ENCODE results near the gene EML2.
"Not testable (repeated sequence)": the region's sequence is repeated elsewhere in the genome, so short reads cannot be mapped to it uniquely, and the experiment has no call there.

Gene EML2

GRCh38 chr19:45640849-45641273 lies 1.7 kb upstream of the EML2 start:
- no peaks in the 10 kb centered on the region for H3K9me3 Mint-ChIP-seq
- DNase-seq: peak; percentile 73
- H3K4me3 Mint-ChIP-seq: peak overlapping the region; percentile 98
- H3K4me1 Mint-ChIP-seq: peaks cover 45% of the 10 kb centered on the region
- H3K27ac Mint-ChIP-seq: peak overlapping the region; percentile 99
- peaks cover 27% of the 10 kb centered on the region for H3K36me3 Mint-ChIP-seq (ENCODE audit: low read depth)
- ATAC-seq: no peak
- peaks cover 3% of the 10 kb centered on the region for H3K27me3 Mint-ChIP-seq

- DNase-seq (no peak), ATAC-seq (no peak)
- Mint-ChIP-seq H3K27ac (no peak overlapping the region), H3K36me3 (ENCODE audit: low read depth) (peaks cover 30% of the 10 kb centered on the region), H3K27me3 (no peaks in the 10 kb centered on the region), H3K4me1 (peaks cover 32% of the 10 kb centered on the region), H3K4me3 (peak overlapping the region; percentile 93), H3K9me3 (no peaks in the 10 kb centered on the region)
Observed at GRCh38 chr19:45637890-45638667, 1.1 kb downstream of the EML2 start.

- Mint-ChIP-seq H3K9me3 (no peaks in the 10 kb centered on the region), H3K4me3 (no peak overlapping the region), H3K36me3 (ENCODE audit: low read depth) (peaks cover 32% of the 10 kb centered on the region), H3K27me3 (no peaks in the 10 kb centered on the region), H3K27ac (no peak overlapping the region), H3K4me1 (peaks cover 33% of the 10 kb centered on the region)
- DNase-seq (no peak), ATAC-seq (no peak)
Observed at GRCh38 chr19:45636902-45637301, 2.3 kb downstream of the EML2 start.

GRCh38 chr19:45636275-45636674 lies 2.9 kb downstream of the EML2 start:
- no peak for ATAC-seq
- Mint-ChIP-seq H3K4me1 (peaks cover 30% of the 10 kb centered on the region), H3K36me3 (ENCODE audit: low read depth) (peaks cover 29% of the 10 kb centered on the region), H3K27ac (no peak overlapping the region), H3K27me3 (no peaks in the 10 kb centered on the region), H3K4me3 (no peak overlapping the region), H3K9me3 (no peaks in the 10 kb centered on the region)
- DNase-seq: no peak

- Mint-ChIP-seq H3K36me3 (ENCODE audit: low read depth) (peaks cover 27% of the 10 kb centered on the region), H3K27me3 (no peaks in the 10 kb centered on the region), H3K27ac (peak overlapping the region; percentile 67), H3K4me3 (no peak overlapping the region), H3K4me1 (peaks cover 21% of the 10 kb centered on the region), H3K9me3 (no peaks in the 10 kb centered on the region)
- DNase-seq (peak; percentile 71), ATAC-seq (peak; percentile 51)
Observed at GRCh38 chr19:45632468-45633196, 6.6 kb downstream of the EML2 start.

GRCh38 chr19:45630463-45630862 lies 8.7 kb downstream of the EML2 start:
- peak overlapping the region; percentile 70 for H3K27ac Mint-ChIP-seq
- no peaks in the 10 kb centered on the region for H3K27me3 Mint-ChIP-seq
- no peak overlapping the region for H3K4me3 Mint-ChIP-seq
- ATAC-seq (peak; percentile 94), DNase-seq (no peak)
- peaks cover 20% of the 10 kb centered on the region for H3K4me1 Mint-ChIP-seq
- H3K36me3 Mint-ChIP-seq (ENCODE audit: low read depth): peaks cover 32% of the 10 kb centered on the region
- H3K9me3 Mint-ChIP-seq: no peaks in the 10 kb centered on the region

GRCh38 chr19:45629704-45630103 lies 9.5 kb downstream of the EML2 start:
- H3K4me3 Mint-ChIP-seq: no peak overlapping the region
- H3K36me3 Mint-ChIP-seq (ENCODE audit: low read depth): peaks cover 35% of the 10 kb centered on the region
- no peaks in the 10 kb centered on the region for H3K27me3 Mint-ChIP-seq
- DNase-seq (no peak), ATAC-seq (no peak)
- peak overlapping the region; percentile 65 for H3K27ac Mint-ChIP-seq
- H3K4me1 Mint-ChIP-seq: peaks cover 28% of the 10 kb centered on the region
- no peaks in the 10 kb centered on the region for H3K9me3 Mint-ChIP-seq

- H3K27me3 Mint-ChIP-seq, DNase-seq, H3K4me3 Mint-ChIP-seq, ATAC-seq, H3K27ac Mint-ChIP-seq, H3K9me3 Mint-ChIP-seq: not testable (repeated sequence)
- peaks cover 37% of the 10 kb centered on the region for H3K4me1 Mint-ChIP-seq
- H3K36me3 Mint-ChIP-seq (ENCODE audit: low read depth): peaks cover 46% of the 10 kb centered on the region
Observed at GRCh38 chr19:45628219-45628618, 11.0 kb downstream of the EML2 start.

GRCh38 chr19:45623984-45624383 lies 15.2 kb downstream of the EML2 start:
- ATAC-seq (no peak), DNase-seq (no peak)
- Mint-ChIP-seq H3K27me3 (no peaks in the 10 kb centered on the region), H3K9me3 (no peaks in the 10 kb centered on the region), H3K27ac (peak overlapping the region; percentile 31), H3K4me3 (no peak overlapping the region), H3K36me3 (ENCODE audit: low read depth) (peaks cover 44% of the 10 kb centered on the region), H3K4me1 (peaks cover 19% of the 10 kb centered on the region)

- Mint-ChIP-seq H3K27me3 (no peaks in the 10 kb centered on the region), H3K9me3 (no peaks in the 10 kb centered on the region), H3K4me3 (no peak overlapping the region), H3K36me3 (ENCODE audit: low read depth) (peaks cover 43% of the 10 kb centered on the region), H3K4me1 (peaks cover 19% of the 10 kb centered on the region), H3K27ac (no peak overlapping the region)
- ATAC-seq (no peak), DNase-seq (no peak)
Observed at GRCh38 chr19:45621976-45622503, 17.2 kb downstream of the EML2 start.

GRCh38 chr19:45621389-45621788 lies 17.8 kb downstream of the EML2 start:
- no peaks in the 10 kb centered on the region for H3K9me3 Mint-ChIP-seq
- peaks cover 19% of the 10 kb centered on the region for H3K4me1 Mint-ChIP-seq
- H3K36me3 Mint-ChIP-seq (ENCODE audit: low read depth): peaks cover 45% of the 10 kb centered on the region
- no peaks in the 10 kb centered on the region for H3K27me3 Mint-ChIP-seq
- H3K27ac Mint-ChIP-seq: no peak overlapping the region
- ATAC-seq (peak; percentile 25), DNase-seq (no peak)
- H3K4me3 Mint-ChIP-seq: no peak overlapping the region

- peaks cover 21% of the 10 kb centered on the region for H3K4me1 Mint-ChIP-seq
- H3K36me3 Mint-ChIP-seq (ENCODE audit: low read depth): peaks cover 51% of the 10 kb centered on the region
- H3K4me3 Mint-ChIP-seq: no peak overlapping the region
- H3K27ac Mint-ChIP-seq: no peak overlapping the region
- DNase-seq: no peak
- H3K9me3 Mint-ChIP-seq: no peaks in the 10 kb centered on the region
- ATAC-seq: no peak
- H3K27me3 Mint-ChIP-seq: no peaks in the 10 kb centered on the region
Observed at GRCh38 chr19:45616704-45617017, 22.5 kb downstream of the EML2 start.

- no peaks in the 10 kb centered on the region for H3K9me3 Mint-ChIP-seq
- H3K27me3 Mint-ChIP-seq: no peaks in the 10 kb centered on the region
- peaks cover 54% of the 10 kb centered on the region for H3K36me3 Mint-ChIP-seq (ENCODE audit: low read depth)
- DNase-seq (peak; percentile 83), ATAC-seq (peak; percentile 56)
- peak overlapping the region; percentile 52 for H3K27ac Mint-ChIP-seq
- H3K4me1 Mint-ChIP-seq: peaks cover 21% of the 10 kb centered on the region
- H3K4me3 Mint-ChIP-seq: no peak overlapping the region
Observed at GRCh38 chr19:45615795-45616703, 23.1 kb downstream of the EML2 start.

- H3K4me1 Mint-ChIP-seq: peaks cover 21% of the 10 kb centered on the region
- H3K36me3 Mint-ChIP-seq (ENCODE audit: low read depth): peaks cover 57% of the 10 kb centered on the region
- DNase-seq, H3K9me3 Mint-ChIP-seq, H3K27ac Mint-ChIP-seq, H3K4me3 Mint-ChIP-seq, ATAC-seq, H3K27me3 Mint-ChIP-seq: not testable (repeated sequence)
Observed at GRCh38 chr19:45615056-45615455, 24.1 kb downstream of the EML2 start.
